ENCODE measurements around the gene ANKRD33.
"Not testable (repeated sequence)": the region's sequence is repeated elsewhere in the genome, so short reads cannot be mapped to it uniquely, and the experiment has no call there.

Gene ANKRD33

DNA sequence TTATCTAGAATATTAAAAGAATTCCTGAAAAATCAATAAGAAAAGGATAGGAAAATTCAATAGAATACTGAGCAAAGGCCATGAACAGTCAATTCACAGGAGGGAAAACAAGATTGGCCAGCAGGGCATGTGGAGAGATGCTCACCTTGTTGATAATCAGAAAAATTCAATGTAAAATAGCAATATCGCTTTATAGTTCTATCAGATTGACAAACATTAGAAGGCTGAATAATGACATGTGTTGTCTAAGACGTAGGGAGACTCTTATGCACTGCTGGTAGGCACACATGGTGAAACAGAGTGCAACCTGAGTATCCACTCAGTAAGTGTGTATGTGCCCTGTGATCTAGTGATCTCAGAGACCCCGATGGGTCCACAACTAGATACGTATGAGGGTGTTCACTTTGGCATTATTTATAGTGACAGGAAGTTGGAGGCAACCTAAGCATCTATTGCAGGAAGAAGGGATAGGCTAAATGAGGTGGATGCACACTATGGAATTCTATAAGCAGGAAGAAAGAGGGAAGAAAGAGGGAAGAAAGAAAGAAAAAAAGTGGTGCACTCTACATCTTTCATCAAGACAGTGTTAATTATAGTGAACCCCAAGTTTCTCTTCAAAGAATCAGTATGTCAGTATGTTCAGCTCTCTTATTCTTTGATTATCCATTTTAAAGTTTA, 3.8 kb upstream of the ANKRD33 start:
- TF ChIP-seq CREB5 (CRISPR knock-in tag; IDR thresholded peaks at IDR 0.05; ENCODE audit: low read depth): no peak
- no peak for TF ChIP-seq ARNTL (CRISPR knock-in tag; IDR thresholded peaks at IDR 0.05; ENCODE audit: borderline replicate concordance, low read depth)
- TF ChIP-seq ZNF70 (CRISPR knock-in tag; IDR thresholded peaks at IDR 0.05): no peak
- TF ChIP-seq CSRNP3 (CRISPR knock-in tag; IDR thresholded peaks at IDR 0.05): no peak
- TF ChIP-seq TOX (CRISPR knock-in tag; IDR thresholded peaks at IDR 0.05; ENCODE audit: borderline replicate concordance): no peak
- no peak for TF ChIP-seq ZFP30 (CRISPR knock-in tag; IDR thresholded peaks at IDR 0.05)
- no peak for TF ChIP-seq SNAI2 (CRISPR knock-in tag; IDR thresholded peaks at IDR 0.05)
- no peak for TF ChIP-seq ZC3H10 (CRISPR knock-in tag; IDR thresholded peaks at IDR 0.05)
- no peak for TF ChIP-seq OSR1 (CRISPR knock-in tag; IDR thresholded peaks at IDR 0.05)
- TF ChIP-seq PATZ1 (CRISPR knock-in tag; IDR thresholded peaks at IDR 0.05; ENCODE audit: borderline replicate concordance): no peak
- TF ChIP-seq GLIS3 (CRISPR knock-in tag; IDR thresholded peaks at IDR 0.05): no peak
- no peak for TF ChIP-seq ISL1 (CRISPR knock-in tag; IDR thresholded peaks at IDR 0.05)
- TF ChIP-seq ZNF8 (CRISPR knock-in tag; IDR thresholded peaks at IDR 0.05): no peak
- no peak for TF ChIP-seq CSDC2 (CRISPR knock-in tag; IDR thresholded peaks at IDR 0.05)
- no peak for TF ChIP-seq RARB (CRISPR knock-in tag; IDR thresholded peaks at IDR 0.05)
- TF ChIP-seq TSHZ2 (CRISPR knock-in tag; IDR thresholded peaks at IDR 0.05): no peak
- TF ChIP-seq ZFP3 (CRISPR knock-in tag; IDR thresholded peaks at IDR 0.05): no peak
- TF ChIP-seq PPARA (CRISPR knock-in tag; IDR thresholded peaks at IDR 0.05; ENCODE audit: borderline replicate concordance): no peak
- no peak for TF ChIP-seq BACH2 (CRISPR knock-in tag; IDR thresholded peaks at IDR 0.05; ENCODE audit: borderline replicate concordance)
- no peak for ATAC-seq

DNA sequence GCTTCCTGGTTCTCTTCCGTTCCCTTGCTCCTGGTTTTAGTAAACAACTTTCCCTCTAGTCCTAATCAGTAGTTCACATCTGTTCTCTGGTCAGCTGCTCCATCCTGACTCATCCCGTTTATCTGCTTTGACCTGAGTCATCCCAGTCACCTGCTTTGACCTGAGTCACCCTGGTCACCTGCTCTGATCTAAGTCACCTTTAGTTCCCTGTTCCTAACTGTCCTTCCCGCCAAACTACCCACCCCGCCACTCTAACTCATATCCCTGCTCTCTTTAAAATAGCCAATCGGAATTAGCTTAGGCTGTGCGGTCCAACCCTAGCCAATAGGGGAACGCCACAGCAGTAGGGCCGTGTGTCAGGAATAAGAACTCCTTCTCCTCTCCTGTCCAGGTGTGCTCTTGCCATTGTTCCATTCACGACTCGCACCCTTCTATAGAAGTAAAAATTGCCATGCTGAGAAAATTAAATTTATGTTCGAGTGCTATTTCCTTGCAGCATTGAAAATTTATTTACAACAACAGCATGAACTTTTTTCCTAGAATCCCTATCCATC, 3.1 kb upstream of the ANKRD33 start:
- ATAC-seq: no peak
- TF ChIP-seq, protein P1, sequence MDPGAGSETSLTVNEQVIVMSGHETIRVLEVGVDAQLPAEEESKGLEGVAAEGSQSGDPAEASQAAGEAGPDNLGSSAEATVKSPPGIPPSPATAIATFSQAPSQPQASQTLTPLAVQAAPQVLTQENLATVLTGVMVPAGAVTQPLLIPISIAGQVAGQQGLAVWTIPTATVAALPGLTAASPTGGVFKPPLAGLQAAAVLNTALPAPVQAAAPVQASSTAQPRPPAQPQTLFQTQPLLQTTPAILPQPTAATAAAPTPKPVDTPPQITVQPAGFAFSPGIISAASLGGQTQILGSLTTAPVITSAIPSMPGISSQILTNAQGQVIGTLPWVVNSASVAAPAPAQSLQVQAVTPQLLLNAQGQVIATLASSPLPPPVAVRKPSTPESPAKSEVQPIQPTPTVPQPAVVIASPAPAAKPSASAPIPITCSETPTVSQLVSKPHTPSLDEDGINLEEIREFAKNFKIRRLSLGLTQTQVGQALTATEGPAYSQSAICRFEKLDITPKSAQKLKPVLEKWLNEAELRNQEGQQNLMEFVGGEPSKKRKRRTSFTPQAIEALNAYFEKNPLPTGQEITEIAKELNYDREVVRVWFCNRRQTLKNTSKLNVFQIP (CRISPR knock-in tag; IDR thresholded peaks at IDR 0.05; ENCODE audit: borderline replicate concordance, low read depth): no peak
- TF ChIP-seq ZFP30 (CRISPR knock-in tag; IDR thresholded peaks at IDR 0.05) (no peak), CSDC2 (CRISPR knock-in tag; IDR thresholded peaks at IDR 0.05) (no peak), PATZ1 (CRISPR knock-in tag; IDR thresholded peaks at IDR 0.05; ENCODE audit: borderline replicate concordance) (no peak)

GRCh38 chr12:51885294-51886020, 2.4 kb upstream of the ANKRD33 start:
- ATAC-seq: not testable (repeated sequence)
